ENCODE measurements around the gene UBE2R2.
"Not testable (repeated sequence)": the region's sequence is repeated elsewhere in the genome, so short reads cannot be mapped to it uniquely, and the experiment has no call there.

UBE2R2 gene, protein sequence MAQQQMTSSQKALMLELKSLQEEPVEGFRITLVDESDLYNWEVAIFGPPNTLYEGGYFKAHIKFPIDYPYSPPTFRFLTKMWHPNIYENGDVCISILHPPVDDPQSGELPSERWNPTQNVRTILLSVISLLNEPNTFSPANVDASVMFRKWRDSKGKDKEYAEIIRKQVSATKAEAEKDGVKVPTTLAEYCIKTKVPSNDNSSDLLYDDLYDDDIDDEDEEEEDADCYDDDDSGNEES

GRCh38 chr9:33816327-33817252 lies at the start of gene UBE2R2:
TSS of gene UBE2R2 (plus strand) at chr9:33817160. CDS start at chr9:33817758, 598 bp downstream.
- DNase-seq (ENCODE audit: low read depth in 2 of 2) = peak; percentile 86 to 92

DNA sequence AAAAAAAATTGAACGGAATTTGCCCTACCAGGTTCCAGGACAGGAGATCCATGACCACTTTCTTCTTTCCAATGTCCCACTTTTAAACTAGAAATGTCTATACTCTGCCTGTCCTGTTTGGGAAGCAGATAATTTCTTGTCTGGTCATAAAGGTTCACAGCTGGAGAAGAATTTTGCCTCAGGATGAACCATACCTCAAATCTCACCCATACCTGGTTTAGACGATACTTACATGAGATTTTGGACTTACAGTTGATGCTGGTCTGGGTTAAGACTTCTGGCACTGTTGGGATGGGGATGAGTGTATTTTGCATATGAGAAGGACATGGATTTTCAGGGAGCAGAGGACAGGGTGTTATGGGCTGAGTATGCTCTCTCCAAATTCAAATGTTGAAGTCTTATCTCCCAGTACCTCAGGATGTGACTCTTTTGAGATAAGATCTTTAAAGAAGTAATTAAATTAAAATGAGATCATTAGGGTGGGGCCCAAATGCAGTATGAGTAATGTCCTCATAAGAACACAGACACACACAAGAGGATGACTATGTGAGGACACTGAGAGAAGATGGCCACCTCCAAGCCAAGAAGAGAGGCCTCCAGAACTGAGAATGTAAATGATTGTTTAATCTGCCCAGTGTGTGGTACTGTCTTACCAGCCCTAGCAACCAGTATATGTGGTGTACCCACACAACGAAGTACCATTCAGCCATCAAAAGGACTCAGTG lies 46.6 kb upstream of the UBE2R2 start:
- DNase-seq (ENCODE audit: low read depth in 2 of 2) = not testable (repeated sequence)

GRCh38 chr9:33773135-33773534 lies 43.8 kb upstream of the UBE2R2 start:
- not testable (repeated sequence) for DNase-seq (ENCODE audit: low read depth in 2 of 2)

- not testable (repeated sequence) for DNase-seq (ENCODE audit: low read depth in 2 of 2)
Observed at GRCh38 chr9:33774074-33774659, 42.8 kb upstream of the UBE2R2 start.

DNA sequence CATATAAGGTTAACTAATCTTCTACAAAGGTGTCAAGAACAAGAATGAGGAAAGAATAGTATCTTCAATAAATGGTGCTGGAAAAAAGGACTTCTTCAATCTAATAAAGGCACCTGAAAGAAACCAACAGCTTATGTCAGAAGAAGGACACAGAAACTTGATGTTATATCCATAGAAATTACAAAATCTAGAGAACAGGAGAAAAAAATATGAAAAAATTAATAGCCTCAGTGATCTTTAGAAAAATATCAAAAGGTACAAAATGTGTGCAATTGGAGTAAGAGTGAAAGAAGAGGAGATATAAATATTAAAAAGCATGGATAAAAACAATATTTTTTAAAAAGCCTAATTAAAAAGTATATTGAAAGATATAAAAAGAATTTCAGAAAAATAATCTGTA lies 40.4 kb upstream of the UBE2R2 start:
- DNase-seq (ENCODE audit: low read depth in 2 of 2) = no peak

GRCh38 chr9:33778700-33779351 lies 38.1 kb upstream of the UBE2R2 start:
- DNase-seq (ENCODE audit: low read depth in 2 of 2) = peak; percentile 14 to 36

DNA sequence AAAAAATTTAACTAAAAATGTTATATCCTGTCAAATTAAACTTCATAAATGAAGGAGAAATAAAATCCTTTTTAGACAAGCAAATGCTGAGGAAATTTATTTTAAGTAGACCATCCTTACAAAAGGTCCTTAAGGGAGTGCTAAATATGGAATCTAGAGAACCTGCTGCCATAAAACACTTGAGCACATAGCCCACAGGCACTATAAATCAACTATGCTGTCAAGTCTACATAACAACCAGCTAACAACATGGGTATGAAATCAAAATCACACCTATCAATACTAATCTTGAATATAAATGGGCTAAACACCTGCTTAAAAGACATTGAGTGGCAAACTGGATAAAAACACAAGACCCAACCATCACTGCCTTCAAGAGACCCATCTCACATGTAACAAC lies 36.7 kb upstream of the UBE2R2 start:
- DNase-seq (ENCODE audit: low read depth in 2 of 2) = no peak

GRCh38 chr9:33781736-33782135 lies 35.2 kb upstream of the UBE2R2 start:
- no peak for DNase-seq (ENCODE audit: low read depth in 2 of 2)

GRCh38 chr9:33782395-33783152 lies 34.4 kb upstream of the UBE2R2 start:
- no peak for DNase-seq (ENCODE audit: low read depth in 2 of 2)

DNA sequence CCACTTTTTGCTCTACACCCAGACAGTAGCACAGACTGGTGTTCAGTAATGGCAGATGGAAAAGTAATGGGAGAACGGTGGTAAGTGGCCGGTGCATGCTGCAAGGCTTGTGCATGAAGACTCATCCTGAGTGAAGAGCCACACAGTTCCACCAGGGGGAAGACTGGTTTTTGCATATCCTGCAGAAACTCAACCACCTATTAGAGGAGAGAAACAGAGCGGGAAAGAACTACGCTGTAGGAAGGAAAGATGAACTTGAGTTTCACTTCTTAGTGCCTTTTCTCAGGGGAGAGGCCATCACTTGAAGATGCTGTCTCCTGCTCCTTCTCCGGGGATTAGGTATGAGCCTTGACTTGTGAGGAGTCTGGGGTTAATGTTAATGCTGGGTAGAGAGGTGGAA lies 31.0 kb upstream of the UBE2R2 start:
- no peak for DNase-seq (ENCODE audit: low read depth in 2 of 2)

- DNase-seq (ENCODE audit: low read depth in 2 of 2) = no peak
Observed at GRCh38 chr9:33786681-33787080, 30.3 kb upstream of the UBE2R2 start.

DNA sequence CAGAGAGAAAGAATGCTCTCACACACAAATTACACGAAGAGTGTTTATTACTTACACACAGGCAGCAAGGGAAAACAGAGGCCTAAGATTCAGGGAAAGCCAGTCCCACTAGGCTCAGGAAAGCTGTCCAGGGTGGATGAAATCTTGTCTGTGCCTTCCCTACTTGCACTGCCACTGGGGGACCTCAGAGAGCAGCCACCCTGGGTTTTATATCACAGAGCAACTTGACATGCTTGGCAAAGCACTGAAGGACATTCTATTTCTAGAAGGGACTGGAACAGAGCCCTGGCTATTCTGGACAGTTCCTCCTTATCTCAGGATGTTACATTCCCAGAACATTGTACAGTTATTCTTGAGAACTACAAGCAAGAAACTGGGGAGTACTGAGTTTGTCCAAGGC lies 29.1 kb upstream of the UBE2R2 start:
- no peak for DNase-seq (ENCODE audit: low read depth in 2 of 2)

DNA sequence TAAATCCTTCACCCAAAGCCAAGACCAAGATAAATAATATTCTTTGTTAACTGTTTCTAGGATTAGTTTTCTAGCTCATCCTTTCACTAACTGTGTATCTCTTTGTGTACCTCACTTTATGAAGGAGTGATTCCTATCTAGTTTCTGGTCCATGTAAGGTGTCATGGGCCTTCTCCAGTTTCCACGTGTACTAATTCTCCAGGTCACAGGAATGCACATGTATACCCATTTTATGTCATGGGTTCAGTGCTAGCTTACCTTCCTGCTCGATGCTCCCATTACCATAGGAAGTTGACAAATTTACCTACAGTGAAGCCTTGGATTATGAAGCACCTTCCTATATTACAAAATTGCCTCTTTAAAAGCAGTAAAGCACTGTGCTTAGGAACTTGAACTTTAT lies 27.5 kb upstream of the UBE2R2 start:
- DNase-seq (ENCODE audit: low read depth in 2 of 2) = not testable (repeated sequence)

DNA sequence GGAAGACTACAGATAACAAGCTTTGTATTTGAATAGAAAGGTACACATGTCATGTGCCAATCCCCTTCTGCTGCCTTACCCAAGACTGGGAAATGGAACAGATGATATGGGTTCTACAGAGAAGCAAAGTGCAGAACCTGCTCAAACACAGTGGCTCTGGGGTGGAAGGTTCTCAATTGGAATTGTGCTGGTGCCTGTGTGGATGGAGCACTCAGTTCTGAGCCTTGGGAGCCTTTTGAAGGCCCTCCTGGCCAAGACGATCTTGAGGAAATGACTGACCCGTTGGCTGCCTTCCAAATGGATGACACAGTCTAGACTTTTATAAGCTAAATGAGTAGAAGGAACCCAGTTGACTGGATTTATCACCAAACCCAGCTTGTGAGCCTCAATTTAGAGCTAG lies 25.8 kb upstream of the UBE2R2 start:
- DNase-seq (ENCODE audit: low read depth in 2 of 2) = no peak

DNA sequence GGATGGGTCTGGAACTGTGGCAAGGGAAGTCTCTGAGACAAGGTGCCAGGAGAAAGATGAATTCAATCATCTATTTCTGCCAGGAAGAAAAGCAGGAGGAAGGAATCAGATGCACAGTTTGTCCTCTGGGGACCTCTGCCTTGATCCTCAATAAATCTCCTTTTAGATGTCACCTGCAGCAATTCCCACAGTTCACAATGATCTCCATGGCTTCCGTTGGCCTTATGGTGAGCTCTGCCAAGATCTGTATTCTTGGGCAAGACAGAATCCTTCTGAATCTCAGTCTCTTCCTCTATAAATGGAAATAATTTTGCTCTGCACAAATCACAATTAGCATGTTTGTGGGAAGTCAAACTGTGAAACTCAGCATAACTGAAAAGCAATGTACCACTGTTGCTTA lies 23.5 kb upstream of the UBE2R2 start:
- DNase-seq (ENCODE audit: low read depth in 2 of 2) = not testable (repeated sequence)

- DNase-seq (ENCODE audit: low read depth in 2 of 2) = no peak
Observed at GRCh38 chr9:33794560-33794959, 22.4 kb upstream of the UBE2R2 start.

DNA sequence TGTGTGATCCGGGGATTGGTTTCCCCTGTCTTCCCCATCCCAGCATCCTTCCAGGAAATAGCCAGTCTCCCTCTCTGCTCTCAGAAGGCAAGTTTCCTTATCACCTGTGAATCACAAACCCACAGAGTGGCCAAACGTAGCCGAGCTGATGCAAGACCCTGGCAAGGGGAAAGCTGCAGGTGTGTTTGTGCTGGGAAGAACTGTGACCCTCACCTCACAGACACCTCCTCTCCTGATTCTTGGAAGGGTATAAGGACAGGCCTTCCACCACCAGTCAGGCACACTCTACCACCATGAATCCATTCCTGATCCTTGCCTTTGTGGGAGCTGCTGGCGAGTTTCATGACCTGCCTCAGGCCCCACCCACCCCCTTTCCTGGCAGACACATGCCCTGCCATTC lies 21.7 kb upstream of the UBE2R2 start, which contains the start of gene PRSS3:
Gene PRSS3, plus strand, starts transcription at position 281 of the 400 bp plus-strand sequence. Its CDS starts 13 bp downstream, at position 294.
- DNase-seq (ENCODE audit: low read depth in 2 of 2) = no peak

GRCh38 chr9:33795819-33796218 lies 21.1 kb upstream of the UBE2R2 start:
- no peak for DNase-seq (ENCODE audit: low read depth in 2 of 2)

GRCh38 chr9:33796679-33797078 lies 20.3 kb upstream of the UBE2R2 start:
- not testable (repeated sequence) for DNase-seq (ENCODE audit: low read depth in 2 of 2)

- no peak for DNase-seq (ENCODE audit: low read depth in 2 of 2)
Observed at GRCh38 chr9:33797837-33798236, 19.1 kb upstream of the UBE2R2 start.

DNA sequence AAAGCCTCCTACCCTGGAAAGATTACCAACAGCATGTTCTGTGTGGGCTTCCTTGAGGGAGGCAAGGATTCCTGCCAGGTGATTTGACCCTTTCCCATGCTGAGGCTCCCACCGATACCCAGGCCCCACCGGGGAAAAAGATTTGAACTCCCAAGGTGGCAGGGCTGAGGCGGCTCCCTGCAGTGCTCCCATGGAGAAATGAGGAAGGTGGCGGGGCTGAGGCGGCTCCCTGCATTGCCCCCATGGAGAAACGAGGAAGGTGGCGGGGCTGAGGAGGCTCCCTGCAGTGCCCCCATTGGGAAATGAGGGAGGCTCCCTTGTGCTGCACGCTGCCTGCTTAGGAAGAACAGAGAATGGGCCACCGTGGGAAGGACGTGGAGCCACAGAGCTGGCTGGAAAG lies 18.4 kb upstream of the UBE2R2 start:
- no peak for DNase-seq (ENCODE audit: low read depth in 2 of 2)

Measured in stimulated activated CD4-positive, alpha-beta T cell treated with anti-CD3 and anti-CD28 coated beads, Interleukin-12 subunit alpha, Interleukin-12 subunit beta, amount 100 ng/mL, for 24 hours (primary cell).